ENCODE measurements around the gene ENKD1. TPM values are rescaled to one million over a fixed set of nuclear protein-coding genes. Genes with fewer than 3 reads are reported as not detected.

The ENKD1 gene
- total RNA-seq, 4 donors from 2014 or later: 6.2 to 17.6 (median 16.0) TPM

GRCh38 chr16:67647681-67648080, 18.9 kb downstream of the ENKD1 start:
- no peak for TF ChIP-seq CTCF (IDR thresholded peaks at IDR 0.05; ENCODE audit: low read depth)

- no peak for TF ChIP-seq CTCF (IDR thresholded peaks at IDR 0.05; ENCODE audit: low read depth)
Measured at GRCh38 chr16:67647111-67647651, 19.4 kb downstream of the ENKD1 start.

GRCh38 chr16:67645397-67646121, 21.0 kb downstream of the ENKD1 start:
- TF ChIP-seq CTCF (IDR thresholded peaks at IDR 0.05; ENCODE audit: low read depth): no peak

- no peak for TF ChIP-seq CTCF (IDR thresholded peaks at IDR 0.05; ENCODE audit: low read depth)
Measured at GRCh38 chr16:67644038-67644437, 22.5 kb downstream of the ENKD1 start.

- no peak for TF ChIP-seq CTCF (IDR thresholded peaks at IDR 0.05; ENCODE audit: low read depth)
Measured at GRCh38 chr16:67641779-67642708, 24.5 kb downstream of the ENKD1 start.

- TF ChIP-seq CTCF (IDR thresholded peaks at IDR 0.05; ENCODE audit: low read depth): no peak
Measured at GRCh38 chr16:67637625-67638024, 28.9 kb downstream of the ENKD1 start.

- no peak for TF ChIP-seq CTCF (IDR thresholded peaks at IDR 0.05; ENCODE audit: low read depth)
Measured at GRCh38 chr16:67636713-67637112, 29.8 kb downstream of the ENKD1 start.
